ENCODE results near the gene SFT2D1.

DNA sequence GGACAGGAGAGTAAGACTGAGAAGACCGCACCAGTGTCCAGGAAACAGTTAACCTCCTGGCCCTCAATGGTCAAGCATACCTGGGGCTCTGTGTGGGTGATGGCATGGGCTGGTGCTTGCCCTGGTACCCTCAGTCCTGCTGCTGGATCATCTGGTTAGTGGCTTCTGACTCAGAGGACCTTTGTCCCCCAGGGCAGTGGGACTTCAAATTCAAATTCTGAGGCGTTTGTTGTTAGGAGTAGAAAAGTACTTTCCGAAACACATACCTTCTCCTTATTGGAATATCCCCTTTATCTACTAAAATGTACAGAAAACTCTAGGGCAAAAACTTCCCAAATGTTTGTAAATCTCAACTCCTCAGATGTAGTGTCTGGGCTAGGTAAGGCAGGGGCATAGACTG lies 4.1 kb upstream of the SFT2D1 start:
- TF ChIP-seq POLR2AphosphoS5 (IDR thresholded peaks at IDR 0.05) (no peak), EP300 (IDR thresholded peaks at IDR 0.05; ENCODE audit: low read depth) (no peak), POLR2A (IDR thresholded peaks at IDR 0.05) (no peak)
- TF ChIP-seq, protein P1, sequence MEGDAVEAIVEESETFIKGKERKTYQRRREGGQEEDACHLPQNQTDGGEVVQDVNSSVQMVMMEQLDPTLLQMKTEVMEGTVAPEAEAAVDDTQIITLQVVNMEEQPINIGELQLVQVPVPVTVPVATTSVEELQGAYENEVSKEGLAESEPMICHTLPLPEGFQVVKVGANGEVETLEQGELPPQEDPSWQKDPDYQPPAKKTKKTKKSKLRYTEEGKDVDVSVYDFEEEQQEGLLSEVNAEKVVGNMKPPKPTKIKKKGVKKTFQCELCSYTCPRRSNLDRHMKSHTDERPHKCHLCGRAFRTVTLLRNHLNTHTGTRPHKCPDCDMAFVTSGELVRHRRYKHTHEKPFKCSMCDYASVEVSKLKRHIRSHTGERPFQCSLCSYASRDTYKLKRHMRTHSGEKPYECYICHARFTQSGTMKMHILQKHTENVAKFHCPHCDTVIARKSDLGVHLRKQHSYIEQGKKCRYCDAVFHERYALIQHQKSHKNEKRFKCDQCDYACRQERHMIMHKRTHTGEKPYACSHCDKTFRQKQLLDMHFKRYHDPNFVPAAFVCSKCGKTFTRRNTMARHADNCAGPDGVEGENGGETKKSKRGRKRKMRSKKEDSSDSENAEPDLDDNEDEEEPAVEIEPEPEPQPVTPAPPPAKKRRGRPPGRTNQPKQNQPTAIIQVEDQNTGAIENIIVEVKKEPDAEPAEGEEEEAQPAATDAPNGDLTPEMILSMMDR (IDR thresholded peaks at IDR 0.05), result no peak
